K562 (cell line): ENCODE results near the gene TMEM132D. TPM values are rescaled to one million over a fixed set of nuclear protein-coding genes. Genes with fewer than 3 reads are reported as not detected.

Experiments used
- polyA plus RNA-seq, 8 experiments: library from polyadenylated mRNA; depleted of rRNA in 4 of 8; stranded (reverse) in 5 of 8; unstranded in 3 of 8; fragments of >200 nt; fragmentation: Nextera tagmentation in 2 of 8; fragmentation: Illumina TruSeq in 1 of 8; extraction: Ambion mirVana in 2 of 8; extraction: Trizol in 1 of 8; gene quantifications; 2 replicates each; pipeline versions ENCODE4 v1.2.1 to v1.2.3, GENCODE V29; 2011 to 2014; ENCODE audit warnings: inconsistent platforms in 1 of 8, missing spikeins in 1 of 8
- total RNA-seq, 7 experiments: library from RNA; depleted of rRNA in 6 of 7; stranded (reverse); fragments of >200 nt in 6 of 7; fragmentation: Illumina TruSeq in 2 of 7; extraction: Trizol in 2 of 7; gene quantifications; 2 replicates each; pipeline versions ENCODE4 v1.2.1 to v1.2.3, GENCODE V29; 2011 to 2021; ENCODE audit warnings: low replicate concordance in 1 of 7
- TF ChIP-seq, protein P1 (sequence below), 2 experiments: fragments of 450-650 bp; formaldehyde crosslinking in 1 of 2; IDR thresholded peaks; 2 replicates each; pipeline versions ENCODE4 v1.4.0 to v1.6.1; 2014 to 2020; ENCODE audit warnings: mild to moderate bottlenecking in 2 of 2, borderline replicate concordance in 1 of 2, low read depth in 1 of 2
- TF ChIP-seq, protein P2 (sequence below): sonication (generic); formaldehyde crosslinking; IDR thresholded peaks from 2 replicates; pipeline ENCODE4 v1.5.0; 2020; ENCODE audit warnings: missing genetic modification reagents

The TMEM132D gene
- total and polyA plus RNA-seq, 9 of the 15 experiments (the other 6 are each of a cell fraction or from before 2014, with no cell fraction given) = not detected

DNA sequence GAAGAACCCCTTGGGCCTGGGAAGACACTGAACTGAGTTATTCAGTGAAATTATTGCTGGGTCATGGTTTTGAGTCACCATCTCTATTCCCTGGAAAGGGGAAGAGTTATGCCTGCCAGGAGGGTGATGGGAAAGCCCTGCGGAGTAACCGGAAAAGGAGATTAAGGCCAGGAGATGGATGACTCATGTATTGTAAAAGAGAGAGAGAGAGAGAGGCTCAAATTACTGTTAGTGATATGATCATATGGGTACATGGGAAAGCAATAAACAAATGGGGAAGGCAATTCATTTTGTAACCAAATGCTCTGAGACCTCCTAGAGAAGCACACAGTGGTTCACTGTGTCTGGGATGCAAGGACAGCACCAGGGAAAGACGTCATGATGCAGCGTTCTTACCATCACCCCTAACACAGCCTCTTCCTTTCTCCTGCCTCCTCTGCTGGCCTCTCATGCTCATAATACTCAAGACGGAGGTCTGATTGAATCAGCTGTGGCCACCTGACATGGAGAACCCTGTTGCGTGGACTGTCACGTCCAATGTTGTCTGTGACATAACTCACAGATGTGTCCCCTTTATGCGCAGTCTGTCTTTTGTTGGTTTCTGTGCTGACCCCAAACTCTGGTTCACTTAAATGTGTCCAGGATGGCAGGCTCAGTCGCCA, 243.7 kb downstream of the TMEM132D start (continued):
- TF ChIP-seq, protein P1, sequence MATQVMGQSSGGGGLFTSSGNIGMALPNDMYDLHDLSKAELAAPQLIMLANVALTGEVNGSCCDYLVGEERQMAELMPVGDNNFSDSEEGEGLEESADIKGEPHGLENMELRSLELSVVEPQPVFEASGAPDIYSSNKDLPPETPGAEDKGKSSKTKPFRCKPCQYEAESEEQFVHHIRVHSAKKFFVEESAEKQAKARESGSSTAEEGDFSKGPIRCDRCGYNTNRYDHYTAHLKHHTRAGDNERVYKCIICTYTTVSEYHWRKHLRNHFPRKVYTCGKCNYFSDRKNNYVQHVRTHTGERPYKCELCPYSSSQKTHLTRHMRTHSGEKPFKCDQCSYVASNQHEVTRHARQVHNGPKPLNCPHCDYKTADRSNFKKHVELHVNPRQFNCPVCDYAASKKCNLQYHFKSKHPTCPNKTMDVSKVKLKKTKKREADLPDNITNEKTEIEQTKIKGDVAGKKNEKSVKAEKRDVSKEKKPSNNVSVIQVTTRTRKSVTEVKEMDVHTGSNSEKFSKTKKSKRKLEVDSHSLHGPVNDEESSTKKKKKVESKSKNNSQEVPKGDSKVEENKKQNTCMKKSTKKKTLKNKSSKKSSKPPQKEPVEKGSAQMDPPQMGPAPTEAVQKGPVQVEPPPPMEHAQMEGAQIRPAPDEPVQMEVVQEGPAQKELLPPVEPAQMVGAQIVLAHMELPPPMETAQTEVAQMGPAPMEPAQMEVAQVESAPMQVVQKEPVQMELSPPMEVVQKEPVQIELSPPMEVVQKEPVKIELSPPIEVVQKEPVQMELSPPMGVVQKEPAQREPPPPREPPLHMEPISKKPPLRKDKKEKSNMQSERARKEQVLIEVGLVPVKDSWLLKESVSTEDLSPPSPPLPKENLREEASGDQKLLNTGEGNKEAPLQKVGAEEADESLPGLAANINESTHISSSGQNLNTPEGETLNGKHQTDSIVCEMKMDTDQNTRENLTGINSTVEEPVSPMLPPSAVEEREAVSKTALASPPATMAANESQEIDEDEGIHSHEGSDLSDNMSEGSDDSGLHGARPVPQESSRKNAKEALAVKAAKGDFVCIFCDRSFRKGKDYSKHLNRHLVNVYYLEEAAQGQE (IDR thresholded peaks at IDR 0.05; ENCODE audit: borderline replicate concordance) = no peak
- TF ChIP-seq, protein P1 (CRISPR knock-in tag; IDR thresholded peaks at IDR 0.05; ENCODE audit: low read depth) = no peak
- TF ChIP-seq, protein P2, sequence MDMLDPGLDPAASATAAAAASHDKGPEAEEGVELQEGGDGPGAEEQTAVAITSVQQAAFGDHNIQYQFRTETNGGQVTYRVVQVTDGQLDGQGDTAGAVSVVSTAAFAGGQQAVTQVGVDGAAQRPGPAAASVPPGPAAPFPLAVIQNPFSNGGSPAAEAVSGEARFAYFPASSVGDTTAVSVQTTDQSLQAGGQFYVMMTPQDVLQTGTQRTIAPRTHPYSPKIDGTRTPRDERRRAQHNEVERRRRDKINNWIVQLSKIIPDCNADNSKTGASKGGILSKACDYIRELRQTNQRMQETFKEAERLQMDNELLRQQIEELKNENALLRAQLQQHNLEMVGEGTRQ (CRISPR knock-in tag) = no peak
